ENCODE data around the gene HIC1. TPM values are rescaled to one million over a fixed set of nuclear protein-coding genes. Genes with fewer than 3 reads are reported as not detected.

HIC1 gene
- polyA plus RNA-seq, 1 donor: 15.9 TPM

DNA sequence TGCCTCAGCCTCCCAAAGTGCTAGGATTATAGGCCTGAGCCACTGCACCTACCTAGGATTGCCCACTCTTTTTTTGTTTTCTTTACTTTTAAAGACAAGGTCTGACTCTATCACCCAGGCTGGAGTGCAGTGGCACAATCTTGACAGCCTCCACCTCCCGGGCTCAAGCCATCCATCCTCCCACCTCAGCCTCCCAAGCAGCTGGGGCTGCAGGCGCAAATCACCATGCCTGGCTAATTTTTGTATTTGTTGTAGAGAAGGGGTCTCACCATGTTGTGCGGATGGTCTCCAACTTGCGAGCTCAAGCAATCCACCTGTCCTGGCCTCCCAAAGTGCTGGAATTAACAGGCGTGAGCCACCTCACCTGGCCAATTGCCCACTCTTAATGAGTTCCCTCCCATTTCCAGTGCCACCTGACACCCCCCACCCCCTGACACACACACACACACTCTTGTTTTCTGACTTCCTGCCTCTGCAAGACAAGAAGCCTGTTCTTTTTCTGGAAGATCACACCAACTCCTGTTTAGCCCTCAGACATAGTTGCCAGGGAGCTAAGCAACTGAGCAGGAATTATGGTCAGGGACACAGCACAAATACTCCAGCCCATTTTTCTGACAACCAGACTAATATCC, 10.5 kb upstream of the HIC1 start:
- Histone ChIP-seq H3K9me3 (ENCODE audit: control insufficient read depth, low read depth, low read length) (no peaks in the 10 kb centered on the region), H3K4me1 (ENCODE audit: control insufficient read depth, insufficient read depth, low read length) (peaks cover 20% of the 10 kb centered on the region), H3K27me3 (ENCODE audit: control insufficient read depth, insufficient read depth, low read length) (peaks cover 11% of the 10 kb centered on the region), H3K27ac (ENCODE audit: low read length) (no peak overlapping the region), H3K4me3 (ENCODE audit: low read length) (no peak overlapping the region), H3K36me3 (ENCODE audit: control insufficient read depth, insufficient read depth, low read length) (peaks cover 30% of the 10 kb centered on the region)
- WGBS (ENCODE audit: insufficient coverage, low lambda C conversion rate): 100% methylated on average over 1 of the region's 5 CpGs
- DNase-seq: no peak

DNA sequence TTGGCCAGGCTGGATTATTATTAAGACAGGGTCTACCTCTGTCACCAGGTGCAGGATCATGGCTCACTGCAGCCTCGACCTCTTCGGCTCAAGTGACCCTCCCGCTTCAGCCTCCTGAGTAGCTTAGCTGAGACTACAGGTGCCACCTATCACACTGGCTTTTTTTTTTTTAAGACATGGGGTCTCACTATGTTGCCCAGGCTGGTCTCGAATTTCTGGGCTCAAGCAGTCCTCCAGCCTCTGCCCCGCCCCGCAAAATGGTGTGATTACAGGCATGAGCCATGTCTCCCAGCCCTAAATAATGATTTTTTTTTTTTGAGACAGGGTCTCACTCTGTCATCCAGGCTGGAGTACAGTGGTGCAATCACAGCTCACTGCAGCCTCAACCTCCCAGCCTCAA, 7.3 kb upstream of the HIC1 start:
- no peak for DNase-seq
- no peak overlapping the region for H3K4me3 ChIP-seq (ENCODE audit: low read length)
- no CpG with 5 or more reads among the region's 6 CpGs for WGBS (ENCODE audit: insufficient coverage, low lambda C conversion rate)
- H3K36me3 ChIP-seq (ENCODE audit: control insufficient read depth, insufficient read depth, low read length): peaks cover 21% of the 10 kb centered on the region
- H3K9me3 ChIP-seq (ENCODE audit: control insufficient read depth, low read depth, low read length): no peaks in the 10 kb centered on the region
- peaks cover 15% of the 10 kb centered on the region for H3K4me1 ChIP-seq (ENCODE audit: control insufficient read depth, insufficient read depth, low read length)
- no peak overlapping the region for H3K27ac ChIP-seq (ENCODE audit: low read length)
- peaks cover 29% of the 10 kb centered on the region for H3K27me3 ChIP-seq (ENCODE audit: control insufficient read depth, insufficient read depth, low read length)

DNA sequence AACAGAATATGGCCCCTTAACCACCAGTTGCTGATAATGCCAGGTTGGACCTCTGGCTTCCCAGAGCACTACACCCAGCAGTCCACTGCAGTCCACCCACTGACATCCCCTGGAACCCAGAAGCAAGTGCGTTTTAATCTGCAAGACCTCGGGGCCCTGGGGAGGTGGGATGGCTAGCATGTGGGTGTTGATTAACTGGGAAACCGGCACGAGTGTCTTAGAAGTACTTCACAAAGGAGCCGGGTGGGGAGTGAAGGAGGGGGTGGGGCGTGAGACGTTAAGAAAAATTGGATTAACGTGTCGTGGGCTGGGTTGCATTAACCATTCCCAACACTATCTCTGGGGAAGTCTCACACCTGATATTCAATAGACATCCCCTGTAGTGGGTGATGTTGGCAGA, 6.1 kb upstream of the HIC1 start:
- Histone ChIP-seq H3K27ac (ENCODE audit: low read length) (no peak overlapping the region), H3K4me1 (ENCODE audit: control insufficient read depth, insufficient read depth, low read length) (peaks cover 11% of the 10 kb centered on the region), H3K36me3 (ENCODE audit: control insufficient read depth, insufficient read depth, low read length) (peaks cover 9% of the 10 kb centered on the region), H3K27me3 (ENCODE audit: control insufficient read depth, insufficient read depth, low read length) (peaks cover 39% of the 10 kb centered on the region), H3K4me3 (ENCODE audit: low read length) (no peak overlapping the region), H3K9me3 (ENCODE audit: control insufficient read depth, low read depth, low read length) (no peaks in the 10 kb centered on the region)
- WGBS (ENCODE audit: insufficient coverage, low lambda C conversion rate): no CpG with 5 or more reads among the region's 9 CpGs
- DNase-seq: no peak

DNA sequence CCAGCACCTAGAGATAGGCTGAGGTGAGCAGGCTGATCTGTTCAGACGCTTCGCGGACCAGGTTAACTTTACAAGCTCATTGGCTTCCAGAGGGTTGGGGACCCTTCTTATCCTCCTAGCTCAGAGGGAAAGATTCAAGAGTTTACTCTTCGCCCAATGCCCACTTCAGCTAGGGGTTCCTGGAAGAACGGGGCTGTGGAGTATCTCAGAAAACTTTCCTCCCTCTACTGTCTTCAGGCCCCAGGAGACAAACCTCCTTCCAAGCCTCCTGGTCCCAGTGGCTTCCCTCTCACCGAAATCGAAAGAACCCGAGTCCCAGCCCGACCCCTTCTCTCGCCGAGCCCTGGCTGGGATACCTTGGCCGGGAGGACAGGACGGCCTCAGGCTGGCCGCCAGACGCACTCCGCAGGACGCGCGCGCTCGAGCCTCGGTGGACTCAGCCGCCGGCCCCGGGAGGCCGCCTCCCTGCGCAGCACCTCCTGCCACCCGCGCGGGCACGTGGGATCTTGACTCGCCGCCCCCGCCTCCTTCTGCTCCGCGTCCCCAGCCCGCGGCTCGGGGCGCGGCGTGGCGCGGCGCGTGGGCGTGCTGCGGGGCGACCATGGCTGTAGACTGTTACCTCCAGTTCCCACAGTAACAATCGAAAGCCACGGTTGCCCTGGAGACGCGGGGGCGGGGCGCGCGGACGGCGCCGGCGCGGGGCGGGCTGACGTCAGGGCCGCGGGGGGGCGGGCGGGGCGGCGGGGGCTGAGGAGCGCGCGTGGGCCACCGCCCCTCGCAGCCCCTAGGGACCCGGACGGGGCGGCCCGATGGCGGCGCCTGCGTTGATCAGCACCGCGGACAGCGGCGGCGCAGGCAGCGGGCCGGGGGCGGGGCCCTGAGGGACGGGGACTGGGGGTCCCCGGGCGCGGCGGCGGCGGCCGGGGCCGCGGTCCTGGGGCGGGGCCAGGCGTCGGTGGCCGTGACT, 5.3 kb upstream of the HIC1 start:
- peak overlapping the region; percentile 56 for H3K4me3 ChIP-seq (ENCODE audit: low read length)
- H3K9me3 ChIP-seq (ENCODE audit: control insufficient read depth, low read depth, low read length): no peaks in the 10 kb centered on the region
- DNase-seq: peak; percentile 68 to 78
- peaks cover 47% of the 10 kb centered on the region for H3K27me3 ChIP-seq (ENCODE audit: control insufficient read depth, insufficient read depth, low read length)
- peaks cover 2% of the 10 kb centered on the region for H3K36me3 ChIP-seq (ENCODE audit: control insufficient read depth, insufficient read depth, low read length)
- peak overlapping the region; percentile 27 for H3K27ac ChIP-seq (ENCODE audit: low read length)
- no CpG with 5 or more reads among the region's 104 CpGs for WGBS (ENCODE audit: insufficient coverage, low lambda C conversion rate)
- H3K4me1 ChIP-seq (ENCODE audit: control insufficient read depth, insufficient read depth, low read length): peaks cover 16% of the 10 kb centered on the region

DNA sequence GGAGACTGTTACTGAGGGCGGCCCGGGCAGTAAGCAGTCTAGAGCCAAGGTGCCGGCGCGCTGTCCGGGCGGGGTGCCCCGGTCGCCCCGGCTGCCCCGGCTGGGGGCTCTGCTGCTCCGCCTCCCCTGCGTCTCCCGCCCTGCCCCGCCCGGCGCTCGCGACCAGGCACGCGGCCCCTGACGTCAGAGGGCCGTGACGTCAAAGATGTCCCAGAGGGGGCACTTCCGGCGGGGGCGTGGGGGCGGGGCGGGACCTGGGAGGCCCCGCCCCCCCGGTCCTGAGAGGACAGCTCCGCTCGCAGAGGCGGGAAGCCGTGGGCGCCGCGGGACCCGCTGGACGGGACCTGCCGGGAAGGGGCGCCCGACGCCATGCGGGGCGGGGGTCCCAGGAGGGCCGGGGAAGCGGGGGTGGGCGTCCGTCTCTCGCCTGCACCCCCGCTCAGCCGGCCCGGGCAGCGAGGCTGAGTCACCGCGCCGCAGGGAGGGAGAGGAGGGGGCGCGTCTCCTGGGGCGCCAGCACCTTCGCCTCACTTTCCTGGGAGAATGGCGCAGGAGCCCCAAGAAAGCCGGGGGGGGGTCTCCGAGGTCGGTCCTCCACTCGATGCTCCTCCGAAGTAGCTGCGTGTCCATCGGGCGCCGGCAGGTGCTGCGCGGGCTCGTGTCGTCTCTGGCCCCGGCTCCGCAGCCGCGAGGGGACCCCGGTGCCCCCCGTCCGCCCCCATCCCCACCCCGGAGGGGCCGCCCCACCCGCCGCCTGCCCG, 4.4 kb upstream of the HIC1 start:
- Histone ChIP-seq H3K4me1 (ENCODE audit: control insufficient read depth, insufficient read depth, low read length) (peaks cover 16% of the 10 kb centered on the region), H3K4me3 (ENCODE audit: low read length) (peak overlapping the region; percentile 26), H3K27ac (ENCODE audit: low read length) (no peak overlapping the region), H3K9me3 (ENCODE audit: control insufficient read depth, low read depth, low read length) (no peaks in the 10 kb centered on the region), H3K36me3 (ENCODE audit: control insufficient read depth, insufficient read depth, low read length) (no peaks in the 10 kb centered on the region), H3K27me3 (ENCODE audit: control insufficient read depth, insufficient read depth, low read length) (peaks cover 53% of the 10 kb centered on the region)
- peak in 1 of 2 donors; percentile 67 for DNase-seq
- no CpG with 5 or more reads among the region's 88 CpGs for WGBS (ENCODE audit: insufficient coverage, low lambda C conversion rate)

DNA sequence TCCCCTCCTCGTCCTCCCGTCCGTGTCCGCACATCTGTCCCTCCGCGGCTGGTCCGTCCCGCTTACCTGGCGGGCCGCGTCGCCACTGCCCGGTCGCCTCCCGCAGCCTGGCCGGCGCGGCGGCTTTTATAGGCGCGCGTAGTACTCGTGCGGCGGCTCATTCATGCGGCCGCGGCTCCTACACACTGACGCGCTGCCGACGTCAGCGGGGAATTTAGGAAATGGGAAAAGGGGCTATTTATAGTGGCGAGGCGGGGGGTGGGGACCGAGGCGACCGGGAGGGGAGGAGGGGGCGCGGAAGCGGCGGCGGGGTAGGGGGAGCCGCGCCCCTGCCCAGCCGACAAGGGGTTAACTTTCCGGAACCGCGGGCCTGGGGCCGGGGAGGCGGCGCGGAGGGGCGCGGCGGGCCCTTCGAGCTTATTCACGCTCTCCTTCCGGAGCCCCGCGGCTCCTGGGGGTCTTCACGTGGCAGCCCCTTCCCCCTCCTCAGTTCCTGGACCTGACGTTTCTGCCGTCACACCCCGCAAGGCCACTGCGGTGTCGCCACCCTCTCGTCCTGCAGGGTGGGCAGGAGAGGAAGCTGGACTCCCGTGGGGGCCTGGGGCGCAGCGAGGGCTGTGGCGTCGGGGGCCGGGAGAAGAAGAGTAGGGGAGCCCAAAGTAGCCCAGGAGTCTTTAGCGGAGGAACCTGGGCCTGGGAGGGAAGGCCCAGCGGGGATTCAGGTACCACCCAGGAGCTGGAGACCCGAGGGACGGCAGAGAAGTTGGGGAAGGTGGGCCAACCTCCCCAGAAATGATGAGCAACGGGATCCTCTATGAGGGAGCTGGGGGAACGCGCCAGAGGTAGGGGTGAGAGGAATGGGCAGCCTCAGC, 3.6 kb upstream of the HIC1 start:
- no peak overlapping the region for H3K27ac ChIP-seq (ENCODE audit: low read length)
- H3K4me1 ChIP-seq (ENCODE audit: control insufficient read depth, insufficient read depth, low read length): peaks cover 16% of the 10 kb centered on the region
- DNase-seq: no peak
- H3K4me3 ChIP-seq (ENCODE audit: low read length): no peak overlapping the region
- WGBS (ENCODE audit: insufficient coverage, low lambda C conversion rate): no CpG with 5 or more reads among the region's 81 CpGs
- H3K36me3 ChIP-seq (ENCODE audit: control insufficient read depth, insufficient read depth, low read length): no peaks in the 10 kb centered on the region
- no peaks in the 10 kb centered on the region for H3K9me3 ChIP-seq (ENCODE audit: control insufficient read depth, low read depth, low read length)
- H3K27me3 ChIP-seq (ENCODE audit: control insufficient read depth, insufficient read depth, low read length): peaks cover 56% of the 10 kb centered on the region

DNA sequence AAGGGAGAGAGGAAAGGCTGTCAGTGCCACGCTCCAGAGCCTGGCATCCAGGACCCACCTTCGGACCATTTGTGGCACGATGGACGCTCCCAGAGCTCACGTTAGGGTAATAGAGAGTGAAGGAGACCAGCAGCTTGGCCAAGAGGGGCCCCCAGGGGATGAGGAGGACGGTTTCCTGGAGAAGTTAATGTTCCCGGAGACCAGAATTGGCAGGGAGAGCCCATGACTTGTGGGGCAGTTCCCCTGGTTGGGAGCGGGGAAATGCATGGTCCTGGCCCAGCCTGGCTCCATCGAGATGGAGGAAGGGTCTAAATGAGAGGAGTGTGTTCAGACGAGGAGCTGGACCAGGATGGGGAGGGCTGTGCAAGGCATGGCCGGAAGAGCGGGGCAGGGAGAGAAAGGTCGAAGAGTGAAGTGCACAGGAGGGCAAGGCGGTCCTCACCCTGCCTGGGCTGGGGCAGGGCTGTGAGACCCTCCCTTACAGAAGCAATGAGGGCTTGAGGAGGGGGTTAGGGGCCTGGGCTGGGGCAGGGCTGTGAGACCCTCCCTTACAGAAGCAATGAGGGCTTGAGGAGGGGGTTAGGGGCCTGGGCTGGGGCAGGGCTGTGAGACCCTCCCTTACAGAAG, 2.9 kb upstream of the HIC1 start:
- Histone ChIP-seq H3K27me3 (ENCODE audit: control insufficient read depth, insufficient read depth, low read length) (peaks cover 61% of the 10 kb centered on the region), H3K27ac (ENCODE audit: low read length) (no peak overlapping the region), H3K9me3 (ENCODE audit: control insufficient read depth, low read depth, low read length) (peaks cover 3% of the 10 kb centered on the region), H3K4me3 (ENCODE audit: low read length) (no peak overlapping the region), H3K4me1 (ENCODE audit: control insufficient read depth, insufficient read depth, low read length) (peaks cover 19% of the 10 kb centered on the region), H3K36me3 (ENCODE audit: control insufficient read depth, insufficient read depth, low read length) (no peaks in the 10 kb centered on the region)
- WGBS (ENCODE audit: insufficient coverage, low lambda C conversion rate): no CpG with 5 or more reads among the region's 14 CpGs
- no peak for DNase-seq

DNA sequence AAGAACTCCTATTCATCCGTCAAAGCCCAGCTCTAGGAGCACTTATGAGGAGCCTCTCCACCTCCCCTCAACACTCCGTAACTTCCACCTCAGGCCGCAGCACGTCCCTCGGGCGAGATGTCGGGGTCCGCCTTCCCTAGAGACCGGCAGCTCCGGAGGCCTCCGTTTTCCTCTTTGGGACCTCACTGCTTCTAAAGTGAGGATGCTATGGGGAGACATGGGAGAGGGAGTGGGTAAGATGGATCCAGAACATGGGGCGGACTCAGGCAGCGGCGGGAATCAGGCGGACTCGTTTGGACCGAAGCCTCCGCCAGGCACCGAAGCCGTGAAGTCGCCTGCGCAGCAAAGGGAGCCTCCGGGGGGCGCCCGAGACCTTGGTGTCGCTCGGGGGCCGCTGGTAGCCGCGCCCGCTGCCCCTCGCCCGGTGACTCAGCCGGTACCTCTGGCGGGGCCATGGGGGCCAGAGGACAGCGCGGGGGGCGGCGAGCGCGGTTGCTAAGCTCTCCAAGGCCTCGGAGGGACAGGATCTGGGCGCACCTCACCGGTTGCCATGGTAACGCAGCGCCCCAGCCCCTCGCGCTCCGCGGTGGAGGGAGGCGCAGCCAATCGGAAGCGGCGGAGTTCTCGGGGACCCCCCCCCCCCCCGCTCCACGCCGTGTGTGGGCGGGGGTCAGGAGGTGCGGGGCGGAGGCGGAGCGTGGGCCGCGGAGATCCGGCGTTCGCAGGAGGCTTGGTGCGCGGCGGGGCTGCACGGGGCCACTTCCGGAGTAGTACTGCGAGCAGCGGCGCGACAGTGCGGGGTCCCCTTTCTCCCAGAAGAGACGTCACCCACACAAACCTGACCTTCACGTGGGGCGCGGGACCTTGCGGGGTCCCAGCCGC, 1.3 kb upstream of the HIC1 start:
- peak; percentile 67 to 74 for DNase-seq
- Histone ChIP-seq H3K4me3 (ENCODE audit: low read length) (peak overlapping the region; percentile 36), H3K27me3 (ENCODE audit: control insufficient read depth, insufficient read depth, low read length) (peaks cover 65% of the 10 kb centered on the region), H3K9me3 (ENCODE audit: control insufficient read depth, low read depth, low read length) (peaks cover 10% of the 10 kb centered on the region), H3K36me3 (ENCODE audit: control insufficient read depth, insufficient read depth, low read length) (peaks cover 4% of the 10 kb centered on the region), H3K27ac (ENCODE audit: low read length) (peak overlapping the region; percentile 62), H3K4me1 (ENCODE audit: control insufficient read depth, insufficient read depth, low read length) (peaks cover 23% of the 10 kb centered on the region)
- no CpG with 5 or more reads among the region's 84 CpGs for WGBS (ENCODE audit: insufficient coverage, low lambda C conversion rate)

DNA sequence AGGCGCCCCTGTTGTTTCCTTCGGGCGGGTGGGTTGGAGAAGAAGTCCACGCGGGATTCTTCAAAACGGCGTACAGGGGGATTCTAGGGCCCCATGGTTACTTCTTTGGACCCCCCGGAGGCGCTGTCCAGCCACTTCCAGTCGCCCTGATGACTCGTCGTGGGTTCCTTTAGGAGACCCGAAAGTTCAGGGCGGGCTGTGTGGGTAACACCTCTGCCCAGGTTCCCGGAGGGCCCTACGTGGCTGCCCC, 716 bp upstream of the HIC1 start:
- no peak for DNase-seq
- H3K27ac ChIP-seq (ENCODE audit: low read length): peak overlapping the region; percentile 62
- H3K9me3 ChIP-seq (ENCODE audit: control insufficient read depth, low read depth, low read length): peaks cover 10% of the 10 kb centered on the region
- H3K4me1 ChIP-seq (ENCODE audit: control insufficient read depth, insufficient read depth, low read length): peaks cover 17% of the 10 kb centered on the region
- WGBS (ENCODE audit: insufficient coverage, low lambda C conversion rate): no CpG with 5 or more reads among the region's 16 CpGs
- H3K4me3 ChIP-seq (ENCODE audit: low read length): peak overlapping the region; percentile 36
- peaks cover 4% of the 10 kb centered on the region for H3K36me3 ChIP-seq (ENCODE audit: control insufficient read depth, insufficient read depth, low read length)
- peaks cover 67% of the 10 kb centered on the region for H3K27me3 ChIP-seq (ENCODE audit: control insufficient read depth, insufficient read depth, low read length)
